Nephron (organoid): ENCODE data around the gene PDE4B.

Source experiments
- H3K27ac Mint-ChIP-seq, 3 experiments: 2 replicates each; pipeline ENCODE4 v1.8.0; 2020; ENCODE audit warnings: mixed read lengths in 3 of 3, mild to moderate bottlenecking in 2 of 3, moderate library complexity in 1 of 3
- H3K27me3 Mint-ChIP-seq: 2 replicates; pipeline ENCODE4 v1.8.0; 2021; ENCODE audit warnings: low read depth, mild to moderate bottlenecking, moderate library complexity, mixed read lengths
- H3K36me3 Mint-ChIP-seq: 2 replicates; pipeline ENCODE4 v1.8.0; 2020; ENCODE audit warnings: low read depth, mixed read lengths
- H3K4me1 Mint-ChIP-seq: 2 replicates; pipeline ENCODE4 v1.8.0; 2020; ENCODE audit warnings: mixed read lengths
- H3K4me3 Mint-ChIP-seq, 3 experiments: 2 replicates each; pipeline ENCODE4 v1.8.0; 2020; ENCODE audit warnings: mild to moderate bottlenecking in 3 of 3, mixed read lengths in 3 of 3, moderate library complexity in 2 of 3
- H3K9me3 Mint-ChIP-seq: 2 replicates; pipeline ENCODE4 v1.8.0; 2020; ENCODE audit warnings: mixed read lengths
- CTCF ChIP-seq, 3 experiments: fragments of 200-600 bp; sonication (generic); IDR thresholded peaks; one replicate each; pipeline ENCODE4 v1.5.0; 2021; ENCODE audit warnings: antibody characterized with exemption in 3 of 3; ENCODE audit not compliant: unreplicated experiment in 3 of 3

The PDE4B gene

DNA sequence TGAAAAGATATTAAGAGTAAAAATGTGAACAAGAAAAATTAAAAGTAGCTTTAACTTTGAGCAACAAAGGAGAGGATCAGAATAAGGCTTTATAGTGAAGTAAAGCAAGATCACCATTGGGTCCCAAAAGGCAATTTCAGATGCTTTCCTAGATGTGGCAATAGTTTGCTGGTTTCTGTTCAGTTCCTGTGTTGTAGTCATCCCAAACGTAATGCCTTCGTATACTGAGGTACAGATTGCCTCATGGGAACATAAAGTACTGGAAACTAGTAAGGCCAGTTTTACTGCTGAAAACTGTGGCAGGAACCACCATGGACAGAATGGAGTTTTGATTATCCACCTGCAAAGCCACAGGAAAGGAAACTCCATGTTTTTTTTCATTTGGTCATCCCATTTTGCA, 457.8 kb downstream of the PDE4B start:
- Mint-ChIP-seq H3K27ac (no peak overlapping the region), H3K36me3 (no peaks in the 10 kb centered on the region), H3K9me3 (no peaks in the 10 kb centered on the region), H3K27me3 (peaks cover 3% of the 10 kb centered on the region), H3K4me3 (no peak overlapping the region), H3K4me1 (peaks cover 17% of the 10 kb centered on the region)
- TF ChIP-seq CTCF (IDR thresholded peaks at IDR 0.05; ENCODE audit: unreplicated experiment in 3 of 3): no peak

DNA sequence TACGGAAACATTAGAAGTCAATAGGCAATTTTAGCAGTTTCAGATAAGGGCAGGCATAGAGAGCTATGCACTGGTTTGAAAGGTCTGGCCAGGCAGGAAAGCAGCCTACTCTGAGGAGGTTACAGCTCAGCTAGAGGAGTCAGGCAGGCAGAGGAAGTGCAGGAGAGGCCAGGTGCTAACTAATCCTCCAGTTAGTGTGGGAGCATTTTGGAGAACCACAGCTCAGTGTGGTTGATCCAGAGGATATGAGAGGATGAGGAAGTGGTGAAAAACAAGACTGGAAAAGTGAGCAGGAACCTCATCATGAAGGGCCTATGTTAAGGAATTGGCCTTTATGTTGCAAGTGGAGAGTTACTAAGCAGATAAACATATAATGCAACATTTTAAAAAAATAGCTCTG, 458.9 kb downstream of the PDE4B start:
- no peak overlapping the region for H3K4me3 Mint-ChIP-seq

DNA sequence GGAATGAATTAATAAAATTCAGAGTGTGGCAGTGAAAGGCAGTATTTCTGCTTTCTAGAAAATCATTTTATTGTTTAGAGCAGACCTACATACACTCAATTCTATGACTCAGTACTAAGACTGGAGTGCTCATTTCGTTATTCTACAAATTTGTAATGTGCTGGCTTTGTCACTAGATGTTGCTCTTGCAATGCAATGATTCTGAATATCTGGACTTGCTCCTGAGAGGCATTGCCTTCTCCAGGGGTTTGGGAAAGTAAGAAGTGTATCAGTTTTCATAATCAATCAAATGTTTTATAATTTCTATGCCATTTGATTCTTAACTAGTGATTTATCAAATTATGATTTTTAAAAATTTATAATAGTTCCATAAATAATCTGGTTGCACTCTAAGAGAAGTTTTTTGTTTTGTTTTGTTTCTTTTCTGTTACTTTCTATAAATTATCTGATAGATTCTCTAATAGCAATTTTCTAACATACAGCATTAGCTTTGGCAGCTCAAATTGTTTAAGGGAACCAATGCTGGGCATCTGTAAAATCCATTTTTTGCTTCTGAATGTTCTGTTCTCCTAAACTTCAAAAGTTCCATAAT, 460.7 kb downstream of the PDE4B start:
- H3K4me1 Mint-ChIP-seq: peaks cover 12% of the 10 kb centered on the region
- no peak overlapping the region for H3K4me3 Mint-ChIP-seq
- TF ChIP-seq CTCF (IDR thresholded peaks at IDR 0.05; ENCODE audit: unreplicated experiment in 3 of 3): peak; percentile 80 to 87 (median 81)
- no peaks in the 10 kb centered on the region for H3K36me3 Mint-ChIP-seq
- no peak overlapping the region for H3K27ac Mint-ChIP-seq
- no peaks in the 10 kb centered on the region for H3K9me3 Mint-ChIP-seq
- no peaks in the 10 kb centered on the region for H3K27me3 Mint-ChIP-seq

More for the DNA sequence above, 458.9 kb downstream of the PDE4B start:
- H3K36me3 Mint-ChIP-seq: no peaks in the 10 kb centered on the region
- no peaks in the 10 kb centered on the region for H3K27me3 Mint-ChIP-seq
- peaks cover 10% of the 10 kb centered on the region for H3K4me1 Mint-ChIP-seq
- TF ChIP-seq CTCF (IDR thresholded peaks at IDR 0.05; ENCODE audit: unreplicated experiment in 3 of 3): no peak
- H3K9me3 Mint-ChIP-seq: no peaks in the 10 kb centered on the region
- no peak overlapping the region for H3K27ac Mint-ChIP-seq

DNA sequence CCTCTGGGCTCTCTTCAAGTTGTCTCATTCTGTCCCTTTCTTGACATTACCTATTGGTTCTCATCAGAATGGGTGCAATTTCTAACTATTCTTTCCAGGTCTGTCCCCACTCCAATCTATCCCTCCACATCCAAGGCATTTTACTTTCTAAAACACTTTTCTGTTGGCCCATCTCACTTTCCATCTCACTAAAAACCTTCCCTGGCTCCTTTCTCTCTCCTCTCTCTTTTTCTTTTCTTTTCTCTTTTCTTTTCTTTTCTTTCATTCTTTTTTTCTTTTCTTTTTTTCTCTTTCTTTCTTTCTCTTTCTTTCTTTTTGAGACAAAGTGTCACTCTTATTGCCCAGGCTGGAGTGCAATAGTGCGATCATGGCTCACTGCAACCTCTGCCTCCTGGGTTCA, 462.1 kb downstream of the PDE4B start:
- Mint-ChIP-seq H3K4me1 (peaks cover 20% of the 10 kb centered on the region), H3K27ac (no peak overlapping the region)

GRCh38 chr1:66256629-66257572, 464.2 kb downstream of the PDE4B start:
- H3K4me3 Mint-ChIP-seq: no peak overlapping the region
- H3K9me3 Mint-ChIP-seq: no peaks in the 10 kb centered on the region
- no peaks in the 10 kb centered on the region for H3K36me3 Mint-ChIP-seq
- peaks cover 31% of the 10 kb centered on the region for H3K4me1 Mint-ChIP-seq
- H3K27ac Mint-ChIP-seq: no peak overlapping the region
- H3K27me3 Mint-ChIP-seq: no peaks in the 10 kb centered on the region
- TF ChIP-seq CTCF (IDR thresholded peaks at IDR 0.05; ENCODE audit: unreplicated experiment in 3 of 3): no peak

More for the DNA sequence above, 462.1 kb downstream of the PDE4B start:
- Mint-ChIP-seq H3K9me3 (no peaks in the 10 kb centered on the region), H3K36me3 (no peaks in the 10 kb centered on the region), H3K4me3 (no peak overlapping the region), H3K27me3 (no peaks in the 10 kb centered on the region)
- TF ChIP-seq CTCF (IDR thresholded peaks at IDR 0.05; ENCODE audit: unreplicated experiment in 3 of 3): no peak
